Measurements from ENCODE around the gene USP9X.
A peak's percentile ranks its signal among the peaks of the same experiment; 100 is the strongest.
"Not testable (repeated sequence)": the region's sequence is repeated elsewhere in the genome, so short reads cannot be mapped to it uniquely, and the experiment has no call there.

The USP9X gene, protein sequence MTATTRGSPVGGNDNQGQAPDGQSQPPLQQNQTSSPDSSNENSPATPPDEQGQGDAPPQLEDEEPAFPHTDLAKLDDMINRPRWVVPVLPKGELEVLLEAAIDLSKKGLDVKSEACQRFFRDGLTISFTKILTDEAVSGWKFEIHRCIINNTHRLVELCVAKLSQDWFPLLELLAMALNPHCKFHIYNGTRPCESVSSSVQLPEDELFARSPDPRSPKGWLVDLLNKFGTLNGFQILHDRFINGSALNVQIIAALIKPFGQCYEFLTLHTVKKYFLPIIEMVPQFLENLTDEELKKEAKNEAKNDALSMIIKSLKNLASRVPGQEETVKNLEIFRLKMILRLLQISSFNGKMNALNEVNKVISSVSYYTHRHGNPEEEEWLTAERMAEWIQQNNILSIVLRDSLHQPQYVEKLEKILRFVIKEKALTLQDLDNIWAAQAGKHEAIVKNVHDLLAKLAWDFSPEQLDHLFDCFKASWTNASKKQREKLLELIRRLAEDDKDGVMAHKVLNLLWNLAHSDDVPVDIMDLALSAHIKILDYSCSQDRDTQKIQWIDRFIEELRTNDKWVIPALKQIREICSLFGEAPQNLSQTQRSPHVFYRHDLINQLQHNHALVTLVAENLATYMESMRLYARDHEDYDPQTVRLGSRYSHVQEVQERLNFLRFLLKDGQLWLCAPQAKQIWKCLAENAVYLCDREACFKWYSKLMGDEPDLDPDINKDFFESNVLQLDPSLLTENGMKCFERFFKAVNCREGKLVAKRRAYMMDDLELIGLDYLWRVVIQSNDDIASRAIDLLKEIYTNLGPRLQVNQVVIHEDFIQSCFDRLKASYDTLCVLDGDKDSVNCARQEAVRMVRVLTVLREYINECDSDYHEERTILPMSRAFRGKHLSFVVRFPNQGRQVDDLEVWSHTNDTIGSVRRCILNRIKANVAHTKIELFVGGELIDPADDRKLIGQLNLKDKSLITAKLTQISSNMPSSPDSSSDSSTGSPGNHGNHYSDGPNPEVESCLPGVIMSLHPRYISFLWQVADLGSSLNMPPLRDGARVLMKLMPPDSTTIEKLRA (N-terminal part only)

DNA sequence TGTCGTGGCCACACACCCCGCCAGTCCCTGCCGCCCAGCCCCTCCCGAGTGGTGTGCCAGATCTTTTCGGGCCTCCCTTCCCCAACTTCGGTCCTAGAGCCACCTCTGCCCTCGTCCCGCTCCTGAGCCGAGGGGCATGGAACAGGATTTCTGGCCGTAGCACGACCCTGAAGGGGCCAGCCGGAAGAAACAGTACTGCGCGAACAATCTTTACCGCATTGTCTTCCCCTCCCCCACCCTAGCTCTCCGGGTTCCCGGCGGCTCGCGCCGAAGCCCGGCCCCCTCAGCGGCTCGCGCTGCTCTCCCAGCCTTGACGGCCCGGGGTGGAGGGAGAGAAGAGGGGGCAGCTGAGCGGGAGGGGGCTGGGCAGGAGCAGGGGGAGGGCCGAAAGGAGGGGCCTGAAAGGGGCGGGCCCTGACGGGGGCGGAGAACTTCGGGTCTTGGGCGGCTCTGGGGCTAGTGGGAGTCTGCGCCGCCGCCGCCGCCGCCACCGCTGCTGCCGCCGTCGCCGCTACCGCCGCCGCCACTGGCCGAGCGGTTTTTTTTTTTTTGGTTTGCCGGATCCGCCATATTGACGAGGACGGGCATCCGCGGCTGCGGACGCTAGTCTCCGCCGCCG lies at the start of gene USP9X:
Gene USP9X (plus strand): TSS at position 553 of the 619 bp plus-strand sequence. CDS start 38,184 bp downstream, outside the sequence.
- DNase-seq (ENCODE audit: low read depth in 1 of 2, low spot score in 1 of 2) = peak; percentile 59 to 79

DNA sequence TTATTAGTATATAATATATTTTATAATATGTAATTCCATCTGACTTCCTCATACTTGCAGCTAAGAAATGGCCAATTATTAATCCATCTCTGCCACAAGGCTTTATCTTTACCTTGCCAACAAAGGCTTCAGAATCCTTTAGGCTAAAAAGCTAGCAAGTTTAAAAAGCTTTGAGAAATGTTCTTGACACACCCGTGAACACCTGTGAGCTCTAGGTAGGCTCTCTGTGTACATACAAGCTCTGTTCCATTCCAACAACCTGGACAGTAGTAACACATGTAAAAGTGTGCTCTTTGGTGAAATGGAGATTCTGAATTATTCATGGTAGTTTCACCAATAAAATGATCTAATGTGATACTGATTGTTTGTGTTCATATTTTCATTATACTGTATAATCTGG lies 49.7 kb upstream of the USP9X start:
- no peak for DNase-seq (ENCODE audit: low read depth in 1 of 2, low spot score in 1 of 2)

GRCh38 chrX:41036668-41037326 lies 48.4 kb upstream of the USP9X start:
- DNase-seq (ENCODE audit: low read depth in 1 of 2, low spot score in 1 of 2) = no peak

GRCh38 chrX:41043196-41043595 lies 42.0 kb upstream of the USP9X start:
- DNase-seq (ENCODE audit: low read depth in 1 of 2, low spot score in 1 of 2) = no peak

- DNase-seq (ENCODE audit: low read depth in 1 of 2, low spot score in 1 of 2) = no peak
These were observed 41.4 kb upstream of the USP9X start for GRCh38 chrX:41043674-41044345.

GRCh38 chrX:41045960-41046567 lies 39.2 kb upstream of the USP9X start:
- DNase-seq (ENCODE audit: low read depth in 1 of 2, low spot score in 1 of 2) = no peak

DNA sequence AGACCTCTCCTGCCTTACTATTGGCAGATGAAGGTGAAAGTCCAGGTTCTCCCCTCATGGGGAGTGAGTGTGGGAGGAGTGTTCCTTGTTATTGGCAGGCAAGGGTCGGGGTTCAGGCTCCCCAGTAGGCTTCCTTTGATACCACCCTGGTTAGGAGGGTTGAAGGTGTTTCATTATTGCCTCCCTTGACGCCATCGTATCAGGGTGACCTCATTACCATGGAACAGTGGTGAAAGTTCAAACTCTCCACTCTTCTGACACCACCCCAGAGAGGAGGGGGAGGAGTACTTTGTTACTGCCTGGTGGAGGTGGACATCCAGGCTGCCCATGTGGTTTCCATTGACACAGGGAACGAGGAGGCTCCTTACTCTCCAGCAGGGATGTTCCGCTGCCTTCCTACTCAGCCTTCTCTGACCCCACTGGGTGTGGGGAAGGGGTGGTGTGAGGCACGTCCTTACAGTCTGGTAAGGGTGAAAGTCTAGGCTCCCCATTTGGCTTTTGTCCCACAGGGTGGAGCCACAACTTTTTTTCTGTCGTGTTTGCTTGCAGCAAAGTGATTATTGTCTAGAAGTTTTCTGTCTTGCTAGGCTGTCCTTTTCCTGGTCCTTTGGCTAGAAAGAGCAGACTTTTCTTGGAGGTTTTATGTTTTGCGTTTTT lies 37.2 kb upstream of the USP9X start:
- no peak for DNase-seq (ENCODE audit: low read depth in 1 of 2, low spot score in 1 of 2)

DNA sequence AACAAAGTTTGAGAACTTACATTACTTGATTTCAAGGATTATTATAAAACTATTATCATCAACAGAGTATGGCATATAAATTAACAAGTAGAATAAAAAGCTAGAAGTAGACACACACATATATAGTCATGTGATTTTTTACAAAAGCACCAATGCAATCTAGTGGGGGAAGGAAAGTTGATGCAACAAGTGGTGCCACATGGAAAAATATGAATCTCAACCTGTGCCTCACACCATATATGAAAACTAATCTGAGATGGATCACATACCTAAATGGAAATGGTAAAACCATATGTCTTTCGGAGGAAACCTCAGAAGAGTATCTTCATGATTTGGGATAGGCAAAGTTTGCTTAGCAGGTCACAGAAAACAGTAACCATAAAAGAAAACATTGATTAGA lies 34.9 kb upstream of the USP9X start:
- DNase-seq (ENCODE audit: low read depth in 1 of 2, low spot score in 1 of 2) = no peak

GRCh38 chrX:41051288-41051687 lies 34.0 kb upstream of the USP9X start:
- no peak for DNase-seq (ENCODE audit: low read depth in 1 of 2, low spot score in 1 of 2)

DNA sequence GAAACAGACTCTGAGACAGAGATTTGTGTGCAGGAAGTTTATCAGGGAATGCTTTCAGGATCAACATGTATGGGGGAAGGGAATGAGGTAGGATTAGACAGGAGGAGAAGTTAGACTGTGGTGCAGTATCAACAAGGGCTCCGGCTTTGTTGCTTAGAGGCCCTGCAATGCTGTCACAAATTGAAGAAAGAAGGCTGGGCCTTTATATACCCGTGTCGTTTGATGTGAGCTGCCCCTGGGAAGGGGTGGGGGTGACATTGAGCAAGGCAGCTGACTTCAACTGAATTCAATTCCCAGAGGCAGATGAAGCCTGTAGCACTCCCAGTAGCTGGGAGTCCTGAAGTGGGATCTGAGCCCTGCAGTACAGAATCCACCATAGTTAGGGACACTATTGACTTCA lies 29.5 kb upstream of the USP9X start:
- no peak for DNase-seq (ENCODE audit: low read depth in 1 of 2, low spot score in 1 of 2)

DNA sequence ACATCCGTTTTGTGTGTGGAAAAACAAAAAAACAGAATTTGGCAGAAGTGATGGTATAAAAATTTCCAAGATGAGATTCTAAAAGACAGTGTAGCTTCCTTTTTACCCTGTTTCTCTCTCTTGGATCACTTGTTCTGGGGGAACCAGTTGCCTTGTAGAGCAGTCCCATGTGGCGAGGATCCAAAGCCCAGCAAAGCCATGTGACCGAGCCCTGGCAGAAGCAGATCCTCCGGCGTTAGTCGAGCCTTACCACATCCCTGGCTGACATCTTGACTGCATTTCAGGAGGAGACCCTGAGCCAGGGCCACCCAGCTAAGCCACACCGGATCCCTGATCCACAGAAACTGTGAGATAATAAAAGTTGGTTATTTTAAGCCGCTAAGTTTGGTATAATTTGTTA lies 22.0 kb upstream of the USP9X start:
- DNase-seq (ENCODE audit: low read depth in 1 of 2, low spot score in 1 of 2) = not testable (repeated sequence)

DNA sequence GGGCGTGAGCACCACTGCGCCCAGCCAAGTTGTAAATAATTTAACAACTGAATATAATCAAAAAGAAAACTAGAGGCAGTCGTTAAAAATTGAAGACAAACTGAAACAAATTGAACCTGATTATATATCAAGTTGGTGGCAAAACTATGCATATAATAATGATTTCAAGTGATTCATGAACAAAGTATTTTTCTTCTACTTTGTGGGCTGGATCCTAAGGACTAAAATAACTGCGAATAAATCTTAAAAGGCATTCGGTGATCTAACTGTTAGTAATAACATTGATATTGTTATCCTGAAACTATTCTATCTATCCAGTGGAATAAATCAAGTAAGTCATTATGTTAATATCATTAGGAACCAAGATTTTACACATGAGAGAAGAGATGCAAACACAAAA lies 21.2 kb upstream of the USP9X start:
- DNase-seq (ENCODE audit: low read depth in 1 of 2, low spot score in 1 of 2) = no peak

GRCh38 chrX:41066391-41066790 lies 18.9 kb upstream of the USP9X start:
- DNase-seq (ENCODE audit: low read depth in 1 of 2, low spot score in 1 of 2) = no peak

DNA sequence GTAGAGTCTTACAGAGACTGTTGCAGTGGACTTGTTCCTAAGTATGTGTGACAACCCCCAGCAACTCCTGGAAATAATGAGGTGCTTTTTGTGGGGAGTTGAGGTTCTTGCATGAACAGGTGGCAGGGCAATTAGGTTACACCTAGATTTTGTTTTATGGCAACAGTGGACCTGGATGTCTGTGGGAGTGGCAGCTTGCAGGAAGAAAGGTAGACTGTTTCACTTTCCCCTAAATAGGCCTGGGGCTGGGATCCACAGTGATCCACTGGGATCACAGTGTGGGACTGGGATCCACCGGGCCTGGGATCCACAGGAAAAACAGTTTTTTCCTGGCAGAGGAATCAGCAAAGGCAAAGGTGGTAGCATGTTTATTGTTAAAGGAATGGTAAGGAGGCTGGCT lies 18.3 kb upstream of the USP9X start:
- DNase-seq (ENCODE audit: low read depth in 1 of 2, low spot score in 1 of 2) = no peak

GRCh38 chrX:41067721-41068120 lies 17.5 kb upstream of the USP9X start:
- no peak for DNase-seq (ENCODE audit: low read depth in 1 of 2, low spot score in 1 of 2)

- no peak for DNase-seq (ENCODE audit: low read depth in 1 of 2, low spot score in 1 of 2)
These were observed 8.5 kb upstream of the USP9X start for GRCh38 chrX:41076742-41077141.

GRCh38 chrX:41081821-41082220 lies 3.4 kb upstream of the USP9X start:
- no peak for DNase-seq (ENCODE audit: low read depth in 1 of 2, low spot score in 1 of 2)

DNA sequence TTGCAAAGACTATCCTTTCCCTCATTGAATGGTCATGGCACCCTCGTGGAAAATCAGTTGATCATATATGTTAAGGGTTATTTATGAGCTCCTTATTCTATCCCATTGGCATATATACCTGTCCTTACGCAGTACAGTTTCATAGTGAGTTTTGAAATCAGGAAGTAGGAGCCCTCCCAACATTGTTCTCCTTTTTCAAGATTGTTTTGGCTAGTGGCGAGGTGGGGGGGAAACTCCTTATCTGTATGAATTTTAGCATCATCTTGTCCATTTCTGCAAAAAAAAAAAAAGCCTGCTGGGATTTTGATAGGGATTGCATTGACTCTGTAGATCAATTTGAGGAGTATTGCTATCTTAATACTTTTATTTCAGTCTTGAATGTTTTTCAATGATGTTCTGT lies 2.5 kb upstream of the USP9X start:
- DNase-seq (ENCODE audit: low read depth in 1 of 2, low spot score in 1 of 2) = no peak

Data from activated CD4-positive, alpha-beta T cell treated with anti-CD3 and anti-CD28 coated beads, Interleukin-2, amount 50 U/mL, for 24 hours (primary cell).